Right lobe of liver (tissue), 4 donors: Measurements from ENCODE around the gene ASB1.

Experiments used
- POLR2A ChIP-seq: fragments of 450-650 bp; IDR thresholded peaks from one replicate; pipeline ENCODE4 v1.6.1; 2017; ENCODE audit warnings: antibody characterized with exemption, mild to moderate bottlenecking
- TF ChIP-seq, protein P1 (sequence below), 4 donors: fragments of 200-600 bp in 3 of 4; fragments of 450-650 bp in 1 of 4; IDR thresholded peaks; one replicate each; pipeline versions ENCODE4 v1.5.1 to v1.8.0; 2016 to 2022; ENCODE audit warnings: antibody characterized with exemption in 4 of 4, mild to moderate bottlenecking in 2 of 4
- donor health status: DM: no; HTN: no; CAD: no.
- donor health status: DM: no; HTN: no; CAD: no.
- donor health status: DM: no; HTN: yes; CAD: no.

DNA sequence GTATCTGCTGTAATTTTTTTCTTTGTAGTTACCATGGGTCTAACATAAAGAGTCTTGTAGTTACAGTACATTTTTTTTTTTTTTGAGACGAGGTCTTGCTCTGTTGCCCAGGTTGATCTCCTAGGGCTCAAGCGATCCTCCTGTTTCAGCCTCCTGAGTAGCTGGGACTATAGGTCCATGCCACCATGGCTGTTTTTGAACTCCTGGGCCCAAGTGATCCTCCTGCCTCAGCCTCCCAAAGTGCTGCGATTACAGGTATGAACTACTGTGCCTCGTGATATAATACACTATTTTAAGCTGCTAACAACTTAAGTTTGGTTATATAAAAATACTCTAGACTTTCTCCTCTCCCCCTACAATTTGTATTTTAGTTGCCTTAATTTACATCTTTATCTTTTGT, 46.3 kb downstream of the ASB1 start:
- TF ChIP-seq, protein P1, sequence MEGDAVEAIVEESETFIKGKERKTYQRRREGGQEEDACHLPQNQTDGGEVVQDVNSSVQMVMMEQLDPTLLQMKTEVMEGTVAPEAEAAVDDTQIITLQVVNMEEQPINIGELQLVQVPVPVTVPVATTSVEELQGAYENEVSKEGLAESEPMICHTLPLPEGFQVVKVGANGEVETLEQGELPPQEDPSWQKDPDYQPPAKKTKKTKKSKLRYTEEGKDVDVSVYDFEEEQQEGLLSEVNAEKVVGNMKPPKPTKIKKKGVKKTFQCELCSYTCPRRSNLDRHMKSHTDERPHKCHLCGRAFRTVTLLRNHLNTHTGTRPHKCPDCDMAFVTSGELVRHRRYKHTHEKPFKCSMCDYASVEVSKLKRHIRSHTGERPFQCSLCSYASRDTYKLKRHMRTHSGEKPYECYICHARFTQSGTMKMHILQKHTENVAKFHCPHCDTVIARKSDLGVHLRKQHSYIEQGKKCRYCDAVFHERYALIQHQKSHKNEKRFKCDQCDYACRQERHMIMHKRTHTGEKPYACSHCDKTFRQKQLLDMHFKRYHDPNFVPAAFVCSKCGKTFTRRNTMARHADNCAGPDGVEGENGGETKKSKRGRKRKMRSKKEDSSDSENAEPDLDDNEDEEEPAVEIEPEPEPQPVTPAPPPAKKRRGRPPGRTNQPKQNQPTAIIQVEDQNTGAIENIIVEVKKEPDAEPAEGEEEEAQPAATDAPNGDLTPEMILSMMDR (IDR thresholded peaks at IDR 0.05): no peak
- TF ChIP-seq POLR2A: no peak
